Activated B cell treated with CpG ODN at 0.5 μM for 24 hours (primary cell): ENCODE results near the gene ABCC6. TPM values are rescaled to one million over a fixed set of nuclear protein-coding genes. Genes with fewer than 3 reads are reported as not detected.
"Not testable (repeated sequence)": the region's sequence is repeated elsewhere in the genome, so short reads cannot be mapped to it uniquely, and the experiment has no call there.

Source experiments
- ATAC-seq: fragments of 200-7000 bp; cut with Tn5 transposase; one replicate; pipeline ENCODE4 v1.10.0; 2021; ENCODE audit warnings: low read depth, mild to moderate bottlenecking, moderate library complexity
- CTCF ChIA-PET: fragments of 350-600 bp; sonication (Branson Sonifier 250); formaldehyde crosslinking; loops from one replicate; lab custom pipeline; 2021; ENCODE audit warnings: antibody characterized with exemption; lab: Charles Lee
- POLR2A ChIA-PET: fragments of 350-600 bp; sonication (Branson Sonifier 250); formaldehyde crosslinking; loops from one replicate; lab custom pipeline; 2021; ENCODE audit warnings: antibody characterized with exemption; lab: Charles Lee
- DNase-seq: peaks from one replicate; pipeline ENCODE4 v3.0.0; 2022
- H3K27ac Mint-ChIP-seq: one replicate; pipeline ENCODE4 v1.8.0; 2020; ENCODE audit warnings: mixed read lengths
- H3K27me3 Mint-ChIP-seq: one replicate; pipeline ENCODE4 v1.8.0; 2021; ENCODE audit warnings: mixed read lengths
- H3K36me3 Mint-ChIP-seq: one replicate; pipeline ENCODE4 v1.8.0; 2021; ENCODE audit warnings: low read depth, mixed read lengths
- H3K4me1 Mint-ChIP-seq: one replicate; pipeline ENCODE4 v1.8.0; 2021; ENCODE audit warnings: mixed read lengths
- H3K4me3 Mint-ChIP-seq: one replicate; pipeline ENCODE4 v1.8.0; 2020; ENCODE audit warnings: mild to moderate bottlenecking, mixed read lengths
- H3K9me3 Mint-ChIP-seq: one replicate; pipeline ENCODE4 v1.8.0; 2020; ENCODE audit warnings: mixed read lengths
- intact Hi-C: fragments of 100-400 bp; cut with micrococcal nuclease; formaldehyde crosslinking; loops from one replicate; pipeline ENCODE4 v1.15.1; 2024
- total RNA-seq: library from RNA; stranded (reverse); gene quantifications from 2 replicates; pipeline ENCODE4 v1.2.3, GENCODE V29; 2022
- TF ChIP-seq, protein P1 (sequence below): fragments of 200-600 bp; IDR thresholded peaks from one replicate; pipeline ENCODE4 v1.8.0; 2022; ENCODE audit warnings: antibody characterized with exemption, mild to moderate bottlenecking

The ABCC6 gene
- total RNA-seq, 1 donor from 2014 or later = not detected

GRCh38 chr16:16200391-16200790 is 22.9 kb downstream of the ABCC6 start:
- POLR2A ChIA-PET = not testable (repeated sequence)

GRCh38 chr16:16199428-16199827 is 23.9 kb downstream of the ABCC6 start:
- POLR2A ChIA-PET, H3K36me3 Mint-ChIP-seq, ATAC-seq, DNase-seq, H3K4me3 Mint-ChIP-seq, H3K27ac Mint-ChIP-seq, H3K9me3 Mint-ChIP-seq, H3K27me3 Mint-ChIP-seq, CTCF ChIA-PET: not testable (repeated sequence)
- intact Hi-C loops = loop anchor here (5.0 kb wide), 1 partner anchor 497 kb away; no protein-coding TSS in a partner anchor
- H3K4me1 Mint-ChIP-seq = peaks cover 35% of the 10 kb centered on the region

More at GRCh38 chr16:16200391-16200790, 22.9 kb downstream of the ABCC6 start:
- H3K27me3 Mint-ChIP-seq, H3K4me3 Mint-ChIP-seq, CTCF ChIA-PET, H3K27ac Mint-ChIP-seq, DNase-seq, intact Hi-C loops, H3K36me3 Mint-ChIP-seq, H3K9me3 Mint-ChIP-seq, ATAC-seq: not testable (repeated sequence)
- H3K4me1 Mint-ChIP-seq = peaks cover 38% of the 10 kb centered on the region

DNA sequence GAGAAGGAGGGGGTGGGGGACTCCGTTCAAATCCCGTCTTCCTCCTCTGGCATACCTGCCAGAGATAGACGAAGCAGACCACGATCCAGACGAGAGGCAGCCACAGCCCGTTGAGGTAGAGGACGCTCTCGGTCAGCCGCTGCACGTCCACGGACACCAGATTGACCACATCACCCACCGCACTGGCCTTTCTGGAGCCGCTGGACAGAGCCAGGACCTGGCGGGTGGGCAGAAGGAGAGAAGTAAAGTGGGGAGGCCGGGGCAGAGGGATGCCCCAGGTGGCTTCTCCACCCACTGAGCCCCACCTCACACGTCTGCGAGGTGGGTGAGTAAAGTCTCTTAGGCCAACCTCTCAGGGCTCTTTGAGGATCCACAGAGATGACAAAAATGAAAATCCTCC is 25.3 kb downstream of the ABCC6 start:
- POLR2A ChIA-PET = no interaction called here
- ATAC-seq (no peak), DNase-seq (no peak)
- Mint-ChIP-seq H3K27ac (no peak overlapping the region), H3K4me1 (peaks cover 28% of the 10 kb centered on the region), H3K4me3 (no peak overlapping the region), H3K27me3 (no peaks in the 10 kb centered on the region), H3K36me3 (no peaks in the 10 kb centered on the region), H3K9me3 (no peaks in the 10 kb centered on the region)
- TF ChIP-seq, protein P1, sequence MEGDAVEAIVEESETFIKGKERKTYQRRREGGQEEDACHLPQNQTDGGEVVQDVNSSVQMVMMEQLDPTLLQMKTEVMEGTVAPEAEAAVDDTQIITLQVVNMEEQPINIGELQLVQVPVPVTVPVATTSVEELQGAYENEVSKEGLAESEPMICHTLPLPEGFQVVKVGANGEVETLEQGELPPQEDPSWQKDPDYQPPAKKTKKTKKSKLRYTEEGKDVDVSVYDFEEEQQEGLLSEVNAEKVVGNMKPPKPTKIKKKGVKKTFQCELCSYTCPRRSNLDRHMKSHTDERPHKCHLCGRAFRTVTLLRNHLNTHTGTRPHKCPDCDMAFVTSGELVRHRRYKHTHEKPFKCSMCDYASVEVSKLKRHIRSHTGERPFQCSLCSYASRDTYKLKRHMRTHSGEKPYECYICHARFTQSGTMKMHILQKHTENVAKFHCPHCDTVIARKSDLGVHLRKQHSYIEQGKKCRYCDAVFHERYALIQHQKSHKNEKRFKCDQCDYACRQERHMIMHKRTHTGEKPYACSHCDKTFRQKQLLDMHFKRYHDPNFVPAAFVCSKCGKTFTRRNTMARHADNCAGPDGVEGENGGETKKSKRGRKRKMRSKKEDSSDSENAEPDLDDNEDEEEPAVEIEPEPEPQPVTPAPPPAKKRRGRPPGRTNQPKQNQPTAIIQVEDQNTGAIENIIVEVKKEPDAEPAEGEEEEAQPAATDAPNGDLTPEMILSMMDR = no peak
- CTCF ChIA-PET = no interaction called here
- intact Hi-C loops = loop anchor here (5.0 kb wide), 1 partner anchor 496 kb away; no protein-coding TSS in a partner anchor

- ATAC-seq (no peak), DNase-seq (no peak)
- Mint-ChIP-seq H3K27ac (no peak overlapping the region), H3K4me1 (peaks cover 21% of the 10 kb centered on the region), H3K9me3 (no peaks in the 10 kb centered on the region), H3K27me3 (no peaks in the 10 kb centered on the region), H3K36me3 (no peaks in the 10 kb centered on the region), H3K4me3 (no peak overlapping the region)
- ChIA-PET POLR2A (no interaction called here), CTCF (no interaction called here)
- intact Hi-C loops = loop anchor here (5.0 kb wide), 1 partner anchor 495 kb away; no protein-coding TSS in a partner anchor
- TF ChIP-seq, protein P1 = no peak
These were observed 26.0 kb downstream of the ABCC6 start for GRCh38 chr16:16197331-16197730.

- peaks cover 2% of the 10 kb centered on the region for H3K27me3 Mint-ChIP-seq
- CTCF ChIA-PET = no interaction called here
- DNase-seq = no peak
- no peak for ATAC-seq
- TF ChIP-seq, protein P1 = no peak
- H3K36me3 Mint-ChIP-seq = no peaks in the 10 kb centered on the region
- no peak overlapping the region for H3K27ac Mint-ChIP-seq
- POLR2A ChIA-PET = no interaction called here
- H3K4me1 Mint-ChIP-seq = peaks cover 12% of the 10 kb centered on the region
- no peaks in the 10 kb centered on the region for H3K9me3 Mint-ChIP-seq
- intact Hi-C loops = loop anchor here (5.0 kb wide), 1 partner anchor 494 kb away; no protein-coding TSS in a partner anchor
- H3K4me3 Mint-ChIP-seq = no peak overlapping the region
These were observed 27.2 kb downstream of the ABCC6 start for GRCh38 chr16:16196099-16196498.

GRCh38 chr16:16191493-16192167 is 31.7 kb downstream of the ABCC6 start:
- POLR2A ChIA-PET = interaction anchor here (0.6 kb wide), 1 partner anchor 13 kb away, joined by 3 read pairs; no protein-coding TSS in a partner anchor
- intact Hi-C loops = loop anchor here (5.0 kb wide), 1 partner anchor 764 kb away; no protein-coding TSS in a partner anchor
- Mint-ChIP-seq H3K4me1 (peaks cover 3% of the 10 kb centered on the region), H3K27ac (no peak overlapping the region), H3K27me3 (peaks cover 4% of the 10 kb centered on the region), H3K36me3 (no peaks in the 10 kb centered on the region), H3K4me3 (no peak overlapping the region), H3K9me3 (no peaks in the 10 kb centered on the region)
- CTCF ChIA-PET = no interaction called here
- ATAC-seq (no peak), DNase-seq (no peak)
- TF ChIP-seq, protein P1 = no peak

- intact Hi-C loops = loop anchor here (5.0 kb wide), 1 partner anchor 764 kb away; no protein-coding TSS in a partner anchor
- DNase-seq, CTCF ChIA-PET, H3K9me3 Mint-ChIP-seq, H3K27ac Mint-ChIP-seq, ATAC-seq, H3K4me3 Mint-ChIP-seq, H3K36me3 Mint-ChIP-seq, H3K4me1 Mint-ChIP-seq, H3K27me3 Mint-ChIP-seq, POLR2A ChIA-PET: not testable (repeated sequence)
These were observed 32.3 kb downstream of the ABCC6 start for GRCh38 chr16:16190966-16191365.
